ENCODE results near the gene HOXA6.

Gene HOXA6

GRCh38 chr7:27132978-27133377 lies 14.6 kb downstream of the HOXA6 start:
- Histone ChIP-seq H3K27ac (ENCODE audit: low read length) (no peak overlapping the region), H3K27me3 (ENCODE audit: control insufficient read depth, insufficient read depth, low read length) (peaks cover 100% of the 10 kb centered on the region), H3K36me3 (ENCODE audit: control insufficient read depth, low read depth, low read length) (no peaks in the 10 kb centered on the region), H3K9ac (ENCODE audit: low read length) (no peak overlapping the region), H3K9me3 (ENCODE audit: control insufficient read depth, low read depth, low read length) (no peaks in the 10 kb centered on the region), H3K4me3 (ENCODE audit: low read length) (no peak overlapping the region), H3K4me1 (ENCODE audit: control insufficient read depth, low read depth, low read length) (peaks cover 5% of the 10 kb centered on the region)

- H3K27me3 ChIP-seq (ENCODE audit: control insufficient read depth, insufficient read depth, low read length) = peaks cover 100% of the 10 kb centered on the region
Observed at GRCh38 chr7:27132214-27132613, 15.4 kb downstream of the HOXA6 start.

DNA sequence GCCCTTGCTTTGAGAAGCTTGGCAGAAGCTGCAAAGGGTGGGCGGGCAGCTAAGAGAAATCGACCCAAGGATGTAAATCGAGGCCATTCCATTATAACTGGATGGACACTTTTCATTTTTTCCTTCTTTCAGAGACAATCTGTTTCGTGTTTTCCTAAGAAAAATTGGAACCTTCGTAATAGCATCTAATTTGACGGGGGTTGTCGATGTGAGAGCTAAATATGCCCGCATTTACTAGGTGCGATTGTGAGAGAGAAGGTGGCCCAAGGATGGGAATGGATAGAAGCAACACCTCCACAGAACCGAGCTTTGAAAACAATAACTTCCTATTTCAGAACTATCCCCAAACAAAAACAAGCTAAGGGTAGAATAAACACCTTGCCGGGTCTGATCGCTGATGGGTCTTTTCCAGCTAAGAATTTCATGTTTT lies 16.2 kb downstream of the HOXA6 start:
- H3K4me1 ChIP-seq (ENCODE audit: control insufficient read depth, low read depth, low read length) = peaks cover 5% of the 10 kb centered on the region
- no peak overlapping the region for H3K27ac ChIP-seq (ENCODE audit: low read length)
- peak overlapping the region; percentile 48 for H3K4me3 ChIP-seq (ENCODE audit: low read length)
- peaks cover 100% of the 10 kb centered on the region for H3K27me3 ChIP-seq (ENCODE audit: control insufficient read depth, insufficient read depth, low read length)
- H3K9me3 ChIP-seq (ENCODE audit: control insufficient read depth, low read depth, low read length) = no peaks in the 10 kb centered on the region
- H3K9ac ChIP-seq (ENCODE audit: low read length) = no peak overlapping the region
- H3K36me3 ChIP-seq (ENCODE audit: control insufficient read depth, low read depth, low read length) = no peaks in the 10 kb centered on the region

More at GRCh38 chr7:27132214-27132613, 15.4 kb downstream of the HOXA6 start:
- Histone ChIP-seq H3K9me3 (ENCODE audit: control insufficient read depth, low read depth, low read length) (no peaks in the 10 kb centered on the region), H3K9ac (ENCODE audit: low read length) (no peak overlapping the region), H3K4me1 (ENCODE audit: control insufficient read depth, low read depth, low read length) (peaks cover 5% of the 10 kb centered on the region), H3K4me3 (ENCODE audit: low read length) (no peak overlapping the region), H3K27ac (ENCODE audit: low read length) (no peak overlapping the region), H3K36me3 (ENCODE audit: control insufficient read depth, low read depth, low read length) (no peaks in the 10 kb centered on the region)

- Histone ChIP-seq H3K4me3 (ENCODE audit: low read length) (peak within 1 kb of the TSS; percentile 48), H3K9me3 (ENCODE audit: control insufficient read depth, low read depth, low read length) (no peaks in the 10 kb centered on the region), H3K27ac (ENCODE audit: low read length) (no peak within 1 kb of the TSS), H3K27me3 (ENCODE audit: control insufficient read depth, insufficient read depth, low read length) (peaks cover 100% of the 10 kb centered on the region), H3K9ac (ENCODE audit: low read length) (no peak within 1 kb of the TSS), H3K36me3 (ENCODE audit: control insufficient read depth, low read depth, low read length) (no peaks in the 10 kb centered on the region), H3K4me1 (ENCODE audit: control insufficient read depth, low read depth, low read length) (peaks cover 5% of the 10 kb centered on the region)
Observed at GRCh38 chr7:27130540-27131389, 16.8 kb downstream of the HOXA6 start, which contains the start of gene HOXA4. TSS of gene HOXA4 (minus strand) at chr7:27130757. CDS start at chr7:27130733, 24 bp downstream.

DNA sequence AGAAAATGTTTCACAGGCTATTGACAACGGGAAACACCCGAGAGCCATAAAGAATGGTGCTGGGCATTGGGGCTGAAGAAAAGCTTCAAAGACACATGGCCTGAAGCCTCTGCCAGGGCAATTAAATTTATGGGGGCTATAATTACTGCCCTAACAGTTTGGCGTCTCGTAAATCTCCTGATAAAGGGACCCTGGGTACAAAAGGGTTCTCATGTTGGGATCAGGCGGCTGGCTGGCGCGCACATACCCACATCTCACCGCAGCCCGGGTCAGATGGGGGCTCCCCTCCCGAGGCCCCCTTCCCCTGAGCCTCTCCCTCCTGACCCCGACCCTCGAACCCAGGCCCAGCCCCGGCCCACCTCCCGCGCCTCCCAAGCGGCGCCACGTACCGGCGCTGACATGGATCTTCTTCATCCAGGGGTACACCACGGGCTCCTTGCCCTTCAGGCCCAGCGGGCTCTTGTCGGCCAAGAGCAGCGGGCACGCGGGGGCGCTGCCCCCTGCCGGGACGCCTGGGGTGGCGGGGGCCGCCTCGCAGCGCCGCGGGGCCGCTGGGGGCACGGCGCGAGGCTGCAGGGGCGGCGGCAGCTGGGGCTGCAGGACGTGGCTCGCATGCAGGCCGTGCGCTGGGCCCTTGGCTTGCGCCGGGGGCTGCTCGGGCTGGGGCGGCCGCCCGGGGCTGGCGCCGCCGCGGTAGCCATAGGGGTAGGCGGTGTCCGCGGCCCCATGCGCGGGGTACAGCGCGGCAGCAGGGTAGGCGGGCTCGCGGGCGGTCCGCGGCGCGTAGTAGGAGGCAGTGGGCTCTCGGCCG lies 17.6 kb downstream of the HOXA6 start:
- no peak overlapping the region for H3K27ac ChIP-seq (ENCODE audit: low read length)
- H3K9me3 ChIP-seq (ENCODE audit: control insufficient read depth, low read depth, low read length) = no peaks in the 10 kb centered on the region
- peaks cover 5% of the 10 kb centered on the region for H3K4me1 ChIP-seq (ENCODE audit: control insufficient read depth, low read depth, low read length)
- no peak overlapping the region for H3K9ac ChIP-seq (ENCODE audit: low read length)
- no peak overlapping the region for H3K4me3 ChIP-seq (ENCODE audit: low read length)
- H3K36me3 ChIP-seq (ENCODE audit: control insufficient read depth, low read depth, low read length) = no peaks in the 10 kb centered on the region
- peaks cover 100% of the 10 kb centered on the region for H3K27me3 ChIP-seq (ENCODE audit: control insufficient read depth, insufficient read depth, low read length)

DNA sequence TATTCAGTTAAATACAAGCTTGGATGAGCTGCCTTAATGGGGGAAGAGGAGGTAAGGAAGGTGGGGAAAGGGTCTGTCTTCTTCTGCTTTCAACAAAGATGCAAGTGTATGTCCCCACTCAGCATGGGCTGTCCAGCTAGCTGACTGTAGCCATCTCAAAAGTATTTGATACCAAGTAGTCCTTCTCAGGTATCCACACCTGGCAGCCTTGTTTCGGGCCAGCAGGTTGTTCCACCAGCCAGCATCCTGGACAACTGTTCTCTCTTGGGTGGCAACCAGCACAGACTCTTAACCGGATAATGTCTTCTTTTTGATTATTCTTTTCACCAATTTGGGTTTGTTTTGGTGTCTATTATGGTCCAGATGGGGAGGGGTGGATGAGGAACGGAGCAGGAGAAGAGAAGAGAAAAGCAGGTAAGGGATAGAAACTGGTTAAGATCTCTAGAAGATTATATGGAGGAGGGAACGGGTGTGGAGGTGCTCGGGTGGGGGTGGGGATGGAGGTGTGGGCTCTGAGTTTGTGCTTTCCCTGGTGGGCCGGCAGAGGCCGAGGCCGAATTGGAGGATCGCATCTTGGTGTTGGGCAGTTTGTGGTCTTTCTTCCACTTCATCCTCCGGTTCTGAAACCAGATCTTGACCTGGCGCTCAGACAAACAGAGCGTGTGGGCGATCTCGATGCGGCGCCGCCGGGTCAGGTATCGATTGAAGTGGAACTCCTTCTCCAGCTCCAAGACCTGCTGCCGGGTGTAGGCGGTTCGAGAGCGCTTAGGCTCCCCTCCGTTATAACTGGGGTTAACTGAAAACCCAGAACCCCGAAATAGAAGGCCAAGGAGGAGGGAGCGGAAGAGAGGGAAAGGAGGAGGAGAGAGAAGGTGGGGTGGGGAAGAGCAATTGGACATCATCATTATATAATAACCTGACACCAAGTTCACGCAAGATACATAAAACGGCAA lies 18.5 kb downstream of the HOXA6 start:
- H3K27me3 ChIP-seq (ENCODE audit: control insufficient read depth, insufficient read depth, low read length) = peaks cover 100% of the 10 kb centered on the region
- H3K4me1 ChIP-seq (ENCODE audit: control insufficient read depth, low read depth, low read length) = peaks cover 5% of the 10 kb centered on the region
- no peak overlapping the region for H3K27ac ChIP-seq (ENCODE audit: low read length)

GRCh38 chr7:27128034-27128433 lies 19.5 kb downstream of the HOXA6 start:
- Histone ChIP-seq H3K9me3 (ENCODE audit: control insufficient read depth, low read depth, low read length) (no peaks in the 10 kb centered on the region), H3K4me1 (ENCODE audit: control insufficient read depth, low read depth, low read length) (peaks cover 5% of the 10 kb centered on the region), H3K9ac (ENCODE audit: low read length) (no peak overlapping the region), H3K36me3 (ENCODE audit: control insufficient read depth, low read depth, low read length) (no peaks in the 10 kb centered on the region), H3K4me3 (ENCODE audit: low read length) (no peak overlapping the region), H3K27me3 (ENCODE audit: control insufficient read depth, insufficient read depth, low read length) (peaks cover 100% of the 10 kb centered on the region), H3K27ac (ENCODE audit: low read length) (no peak overlapping the region)

More for the DNA sequence above, 18.5 kb downstream of the HOXA6 start:
- Histone ChIP-seq H3K9ac (ENCODE audit: low read length) (no peak overlapping the region), H3K9me3 (ENCODE audit: control insufficient read depth, low read depth, low read length) (no peaks in the 10 kb centered on the region), H3K36me3 (ENCODE audit: control insufficient read depth, low read depth, low read length) (no peaks in the 10 kb centered on the region), H3K4me3 (ENCODE audit: low read length) (no peak overlapping the region)

DNA sequence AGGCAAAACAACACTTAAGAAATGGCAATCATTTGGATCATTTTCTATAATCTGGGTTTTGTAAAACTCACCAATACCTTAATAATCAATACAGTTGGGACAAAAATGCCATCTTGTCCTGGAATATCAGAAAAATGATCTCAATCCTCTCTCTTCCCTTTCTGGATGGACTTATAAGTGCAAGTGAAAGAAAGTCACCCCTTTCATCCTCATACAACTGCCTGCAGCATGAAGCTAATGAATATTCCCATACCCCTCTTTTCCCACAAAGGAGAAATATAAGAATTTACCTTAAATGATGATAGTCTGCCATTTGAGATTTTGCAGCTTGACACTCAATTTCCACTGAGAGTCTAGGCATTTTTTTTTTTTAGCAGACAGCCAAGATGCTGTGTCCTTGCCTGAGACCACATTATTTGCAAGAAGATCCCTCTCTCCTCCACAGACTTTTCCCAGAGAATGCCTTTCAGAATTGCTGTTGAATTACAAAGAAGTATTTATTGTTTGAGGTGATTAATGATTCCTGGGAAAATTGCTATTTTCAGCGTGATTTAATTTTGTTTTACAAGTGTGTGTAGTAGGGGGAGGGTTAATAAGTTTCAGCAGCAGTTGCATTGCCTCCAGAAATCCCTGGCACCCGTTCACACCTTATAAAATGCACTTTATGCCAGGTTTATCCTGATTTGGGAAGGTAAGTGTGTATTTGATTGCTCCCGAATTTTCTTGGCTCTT lies 20.8 kb downstream of the HOXA6 start:
- H3K27me3 ChIP-seq (ENCODE audit: control insufficient read depth, insufficient read depth, low read length) = peaks cover 100% of the 10 kb centered on the region

GRCh38 chr7:27125986-27126394 lies 21.6 kb downstream of the HOXA6 start:
- Histone ChIP-seq H3K4me1 (ENCODE audit: control insufficient read depth, low read depth, low read length) (no peaks in the 10 kb centered on the region), H3K9ac (ENCODE audit: low read length) (no peak overlapping the region), H3K36me3 (ENCODE audit: control insufficient read depth, low read depth, low read length) (no peaks in the 10 kb centered on the region), H3K27me3 (ENCODE audit: control insufficient read depth, insufficient read depth, low read length) (peaks cover 100% of the 10 kb centered on the region), H3K27ac (ENCODE audit: low read length) (no peak overlapping the region), H3K4me3 (ENCODE audit: low read length) (no peak overlapping the region), H3K9me3 (ENCODE audit: control insufficient read depth, low read depth, low read length) (no peaks in the 10 kb centered on the region)

More for the DNA sequence above, 20.8 kb downstream of the HOXA6 start:
- Histone ChIP-seq H3K27ac (ENCODE audit: low read length) (no peak overlapping the region), H3K4me3 (ENCODE audit: low read length) (no peak overlapping the region), H3K9me3 (ENCODE audit: control insufficient read depth, low read depth, low read length) (no peaks in the 10 kb centered on the region), H3K4me1 (ENCODE audit: control insufficient read depth, low read depth, low read length) (peaks cover 5% of the 10 kb centered on the region), H3K9ac (ENCODE audit: low read length) (no peak overlapping the region), H3K36me3 (ENCODE audit: control insufficient read depth, low read depth, low read length) (no peaks in the 10 kb centered on the region)

GRCh38 chr7:27124902-27125689 lies 22.5 kb downstream of the HOXA6 start:
- no peak overlapping the region for H3K4me3 ChIP-seq (ENCODE audit: low read length)
- H3K4me1 ChIP-seq (ENCODE audit: control insufficient read depth, low read depth, low read length) = no peaks in the 10 kb centered on the region
- H3K27me3 ChIP-seq (ENCODE audit: control insufficient read depth, insufficient read depth, low read length) = peaks cover 100% of the 10 kb centered on the region
- H3K9ac ChIP-seq (ENCODE audit: low read length) = no peak overlapping the region
- H3K9me3 ChIP-seq (ENCODE audit: control insufficient read depth, low read depth, low read length) = no peaks in the 10 kb centered on the region
- no peak overlapping the region for H3K27ac ChIP-seq (ENCODE audit: low read length)
- H3K36me3 ChIP-seq (ENCODE audit: control insufficient read depth, low read depth, low read length) = no peaks in the 10 kb centered on the region

Measured in iPS-18a (cell line).